ENCODE measurements around the gene RASA1.

RASA1 gene

GRCh38 chr5:87246061-87246460 is 21.6 kb upstream of the RASA1 start:
- Histone ChIP-seq H3K27me3 (ENCODE audit: insufficient read depth, low read depth) (no peaks in the 10 kb centered on the region), H4K20me1 (ENCODE audit: insufficient read depth) (no peaks in the 10 kb centered on the region), H3K27ac (no peak overlapping the region), H2AFZ (ENCODE audit: low read depth) (no peak overlapping the region), H3K4me3 (IDR thresholded peaks at IDR 0.05; ENCODE audit: insufficient read depth, low read depth, low read length) (no peak overlapping the region), H3K36me3 (ENCODE audit: insufficient read depth) (no peaks in the 10 kb centered on the region), H3K4me2 (no peak overlapping the region), H3K9ac (no peak overlapping the region), H3K79me2 (ENCODE audit: insufficient read depth, low read depth) (no peaks in the 10 kb centered on the region), H3K4me1 (ENCODE audit: low read depth, poor library complexity, severe bottlenecking) (no peaks in the 10 kb centered on the region)
- no peak for TF ChIP-seq CTCF (conservative IDR thresholded peaks at IDR 0.05; ENCODE audit: low read depth, low read length)

- H3K4me1 ChIP-seq (ENCODE audit: low read depth, poor library complexity, severe bottlenecking): peaks cover 7% of the 10 kb centered on the region
- no peak overlapping the region for H3K9ac ChIP-seq
- no peak overlapping the region for H3K4me3 ChIP-seq (IDR thresholded peaks at IDR 0.05; ENCODE audit: insufficient read depth, low read depth, low read length)
- no peaks in the 10 kb centered on the region for H3K27me3 ChIP-seq (ENCODE audit: insufficient read depth, low read depth)
- TF ChIP-seq CTCF (conservative IDR thresholded peaks at IDR 0.05; ENCODE audit: low read depth, low read length): no peak
- no peak overlapping the region for H3K27ac ChIP-seq
- H2AFZ ChIP-seq (ENCODE audit: low read depth): no peak overlapping the region
- no peak overlapping the region for H3K4me2 ChIP-seq
- H3K36me3 ChIP-seq (ENCODE audit: insufficient read depth): no peaks in the 10 kb centered on the region
- H3K79me2 ChIP-seq (ENCODE audit: insufficient read depth, low read depth): no peaks in the 10 kb centered on the region
- H4K20me1 ChIP-seq (ENCODE audit: insufficient read depth): no peaks in the 10 kb centered on the region
Measured at GRCh38 chr5:87252283-87252605, 15.4 kb upstream of the RASA1 start.

- Histone ChIP-seq H3K27ac (no peak overlapping the region), H3K4me3 (IDR thresholded peaks at IDR 0.05; ENCODE audit: insufficient read depth, low read depth, low read length) (no peak overlapping the region), H3K27me3 (ENCODE audit: insufficient read depth, low read depth) (no peaks in the 10 kb centered on the region), H3K9ac (no peak overlapping the region), H3K4me2 (no peak overlapping the region), H3K4me1 (ENCODE audit: low read depth, poor library complexity, severe bottlenecking) (peaks cover 18% of the 10 kb centered on the region), H3K36me3 (ENCODE audit: insufficient read depth) (no peaks in the 10 kb centered on the region), H2AFZ (ENCODE audit: low read depth) (no peak overlapping the region), H3K79me2 (ENCODE audit: insufficient read depth, low read depth) (no peaks in the 10 kb centered on the region), H4K20me1 (ENCODE audit: insufficient read depth) (no peaks in the 10 kb centered on the region)
- no peak for TF ChIP-seq CTCF (conservative IDR thresholded peaks at IDR 0.05; ENCODE audit: low read depth, low read length)
Measured at GRCh38 chr5:87254035-87254434, 13.6 kb upstream of the RASA1 start.

- no peak overlapping the region for H3K4me3 ChIP-seq (IDR thresholded peaks at IDR 0.05; ENCODE audit: insufficient read depth, low read depth, low read length)
- H2AFZ ChIP-seq (ENCODE audit: low read depth): peak overlapping the region; percentile 30; the same call in 1 of the 2 replicates
- H3K4me1 ChIP-seq (ENCODE audit: low read depth, poor library complexity, severe bottlenecking): peaks cover 18% of the 10 kb centered on the region
- no peak for TF ChIP-seq CTCF (conservative IDR thresholded peaks at IDR 0.05; ENCODE audit: low read depth, low read length)
- H3K27ac ChIP-seq: no peak overlapping the region
- H3K79me2 ChIP-seq (ENCODE audit: insufficient read depth, low read depth): no peaks in the 10 kb centered on the region
- no peaks in the 10 kb centered on the region for H3K36me3 ChIP-seq (ENCODE audit: insufficient read depth)
- no peaks in the 10 kb centered on the region for H4K20me1 ChIP-seq (ENCODE audit: insufficient read depth)
- H3K4me2 ChIP-seq: peak overlapping the region; percentile 47
- no peak overlapping the region for H3K9ac ChIP-seq
- H3K27me3 ChIP-seq (ENCODE audit: insufficient read depth, low read depth): no peaks in the 10 kb centered on the region
Measured at GRCh38 chr5:87258507-87258906, 9.2 kb upstream of the RASA1 start.

All from KMS-11 (cell line).